ENCODE results near the gene STK11IP.

STK11IP gene

GRCh38 chr2:219643788-219644398 lies 46.2 kb downstream of the STK11IP start:
- POLR2A ChIA-PET: interaction anchor here (2.1 kb wide), 1 partner anchor 73 kb away, joined by 5 read pairs; the partner anchor contains the start of gene OBSL1
- TF ChIP-seq ZNF23 (tag by site-specific recombination; IDR thresholded peaks at IDR 0.05; ENCODE audit: borderline replicate concordance): no peak
- TF ChIP-seq TRIM28 (IDR thresholded peaks at IDR 0.05; ENCODE audit: borderline replicate concordance, low read length): no peak
- no peak for TF ChIP-seq ZFP37 (tag by site-specific recombination; IDR thresholded peaks at IDR 0.05)

GRCh38 chr2:219644801-219645480 lies 47.3 kb downstream of the STK11IP start:
- peaks cover 0 to 5% of the 10 kb centered on the region in 2 experiments; a peak in 1 of 3 replicates for H3K36me3 ChIP-seq (ENCODE audit: control insufficient read depth in 2 of 2, insufficient read depth in 1 of 2, low read length in 2 of 2)
- no peak overlapping the region for H3K4me3 ChIP-seq (ENCODE audit: low read depth, low read length)
- TF ChIP-seq ZNF16 (tag by site-specific recombination; IDR thresholded peaks at IDR 0.05; ENCODE audit: low read depth) (no peak), ZNF239 (tag by site-specific recombination; IDR thresholded peaks at IDR 0.05) (no peak), BCL11A (tag by site-specific recombination; IDR thresholded peaks at IDR 0.05; ENCODE audit: low read depth) (no peak), KLF10 (tag by site-specific recombination; IDR thresholded peaks at IDR 0.05) (no peak), GLI2 (tag by site-specific recombination; IDR thresholded peaks at IDR 0.05; ENCODE audit: borderline replicate concordance, low read depth) (no peak), ZNF10 (tag by site-specific recombination; IDR thresholded peaks at IDR 0.05) (no peak), SCRT1 (tag by site-specific recombination; IDR thresholded peaks at IDR 0.05; ENCODE audit: borderline replicate concordance) (no peak), ZNF133 (tag by site-specific recombination; IDR thresholded peaks at IDR 0.05) (no peak), ZNF792 (tag by site-specific recombination; IDR thresholded peaks at IDR 0.05) (no peak), ZNF324 (tag by site-specific recombination; IDR thresholded peaks at IDR 0.05) (no peak), SP2 (tag by site-specific recombination; IDR thresholded peaks at IDR 0.05) (no peak)
- H3K27ac ChIP-seq (ENCODE audit: extremely low read depth, low read depth, low read length): no peak overlapping the region
- no peaks in the 10 kb centered on the region for H3K4me1 ChIP-seq (ENCODE audit: control insufficient read depth, insufficient read depth, low read length)
- ChIA-PET CTCF (interaction anchor here (0.6 to 8.2 kb wide), 9 partner anchors 9 to 1199 kb away, joined by 3 to 112 read pairs (median 3); partner anchors contain the start of genes CHPF and TMEM198), POLR2A (interaction anchor here (2.1 kb wide), 1 partner anchor 74 kb away, joined by 5 read pairs; the partner anchor contains the start of gene OBSL1)
- H3K9me3 ChIP-seq (ENCODE audit: control insufficient read depth, insufficient read depth, low read depth, low read length): no peaks in the 10 kb centered on the region

More at GRCh38 chr2:219643788-219644398, 46.2 kb downstream of the STK11IP start:
- Histone ChIP-seq H3K27ac (ENCODE audit: extremely low read depth, low read depth, low read length) (no peak overlapping the region), H3K36me3 (ENCODE audit: control insufficient read depth in 2 of 2, insufficient read depth in 1 of 2, low read length in 2 of 2) (peaks cover 0 to 5% of the 10 kb centered on the region in 2 experiments; a peak in 1 of 3 replicates), H3K4me3 (ENCODE audit: low read depth, low read length) (no peak overlapping the region), H3K9me3 (ENCODE audit: control insufficient read depth, insufficient read depth, low read depth, low read length) (no peaks in the 10 kb centered on the region), H3K4me1 (ENCODE audit: control insufficient read depth, insufficient read depth, low read length) (no peaks in the 10 kb centered on the region)
- CTCF ChIA-PET: interaction anchor here (0.7 to 8.2 kb wide), 11 partner anchors 9 to 241 kb away, joined by 3 to 112 read pairs (median 8); partner anchors contain the start of genes CHPF, OBSL1 and TMEM198

GRCh38 chr2:219645631-219646527 lies 48.2 kb downstream of the STK11IP start:
- H3K36me3 ChIP-seq (ENCODE audit: control insufficient read depth in 2 of 2, insufficient read depth in 1 of 2, low read length in 2 of 2): peaks cover 0 to 3% of the 10 kb centered on the region in 2 experiments; a peak in 1 of 3 replicates
- no peaks in the 10 kb centered on the region for H3K9me3 ChIP-seq (ENCODE audit: control insufficient read depth, insufficient read depth, low read depth, low read length)
- TF ChIP-seq ZFHX2 (tag by site-specific recombination; conservative IDR thresholded peaks at IDR 0.05) (0 out of 2 replicates have a peak, but pooled peaks have one; percentile 20), ZNF776 (tag by site-specific recombination; IDR thresholded peaks at IDR 0.05; ENCODE audit: borderline replicate concordance) (no peak), KLF9 (tag by site-specific recombination; IDR thresholded peaks at IDR 0.05; ENCODE audit: low read depth) (peak; percentile 34; the same call in 1 of the 2 replicates), ZNF324 (tag by site-specific recombination; IDR thresholded peaks at IDR 0.05) (no peak), ZNF140 (tag by site-specific recombination; IDR thresholded peaks at IDR 0.05) (no peak), SP2 (tag by site-specific recombination; IDR thresholded peaks at IDR 0.05) (peak; percentile 22; the same call in 1 of the 2 replicates)
- H3K4me3 ChIP-seq (ENCODE audit: low read depth, low read length): no peak overlapping the region
- ChIA-PET POLR2A (interaction anchor here (2.1 kb wide), 1 partner anchor 75 kb away, joined by 5 read pairs; the partner anchor contains the start of gene OBSL1), CTCF (interaction anchor here (0.5 to 8.2 kb wide), 8 partner anchors 8 to 104 kb away, joined by 3 to 112 read pairs (median 4); partner anchors contain the start of genes CHPF and TMEM198)
- H3K27ac ChIP-seq (ENCODE audit: extremely low read depth, low read depth, low read length): no peak overlapping the region
- H3K4me1 ChIP-seq (ENCODE audit: control insufficient read depth, insufficient read depth, low read length): no peaks in the 10 kb centered on the region

Measured in HEK293 (cell line).